HepG2 (cell line): ENCODE measurements around the gene ZNF12. TPM values are rescaled to one million over a fixed set of nuclear protein-coding genes. Genes with fewer than 3 reads are reported as not detected.

Experiments
- GABPA ChIP-seq, 2 experiments: IDR thresholded peaks; 2 replicates each; pipeline ENCODE4 v1.6.1; 2011 to 2016; ENCODE audit warnings: low read depth in 2 of 2, low read length in 1 of 2, missing biosample characterization in 1 of 2, missing genetic modification characterization in 1 of 2
- HMG20A ChIP-seq: IDR thresholded peaks from 2 replicates; pipeline ENCODE4 v1.6.1; 2016; ENCODE audit warnings: borderline replicate concordance
- HNRNPK ChIP-seq: fragments of 200-400 bp; formaldehyde crosslinking; IDR thresholded peaks from 2 replicates; pipeline ENCODE4 v1.6.1; 2018; ENCODE audit warnings: low read length, low read depth, moderate library complexity, mild to moderate bottlenecking; ENCODE audit not compliant: poor library complexity, severe bottlenecking
- HOXA3 ChIP-seq: sonication (generic); formaldehyde crosslinking; IDR thresholded peaks from 2 replicates; pipeline ENCODE4 v1.5.0; 2020; ENCODE audit warnings: missing genetic modification reagents
- HOXA9 ChIP-seq: sonication (generic); formaldehyde crosslinking; IDR thresholded peaks from 2 replicates; pipeline ENCODE4 v1.8.1; 2022; ENCODE audit warnings: missing genetic modification reagents, mild to moderate bottlenecking, moderate library complexity, borderline replicate concordance
- IRX3 ChIP-seq: sonication (generic); formaldehyde crosslinking; IDR thresholded peaks from 2 replicates; pipeline ENCODE4 v1.8.1; 2023; ENCODE audit warnings: mild to moderate bottlenecking, low read depth, missing genetic modification reagents, borderline replicate concordance
- MTF1 ChIP-seq: sonication (generic); formaldehyde crosslinking; IDR thresholded peaks from 2 replicates; pipeline ENCODE4 v1.5.0; 2020; ENCODE audit warnings: missing genetic modification reagents
- MYNN ChIP-seq: sonication (generic); formaldehyde crosslinking; IDR thresholded peaks from 2 replicates; pipeline ENCODE4 v1.4.0; 2020; ENCODE audit warnings: mild to moderate bottlenecking, low read depth, missing genetic modification reagents
- NFATC3 ChIP-seq: sonication (generic); formaldehyde crosslinking; IDR thresholded peaks from 2 replicates; pipeline ENCODE4 v1.5.1; 2020; ENCODE audit warnings: mild to moderate bottlenecking, missing genetic modification reagents
- NFE2L2 ChIP-seq: fragments of 150-350 bp; IDR thresholded peaks from 2 replicates; pipeline ENCODE4 v1.6.1; 2014; ENCODE audit warnings: low read length
- NFYB ChIP-seq: sonication (generic); formaldehyde crosslinking; IDR thresholded peaks from 2 replicates; pipeline ENCODE4 v1.4.0; 2020; ENCODE audit warnings: missing genetic modification reagents
- NPAS2 ChIP-seq: sonication (generic); formaldehyde crosslinking; IDR thresholded peaks from 2 replicates; pipeline ENCODE4 v1.8.0; 2022; ENCODE audit warnings: mild to moderate bottlenecking, missing genetic modification reagents, borderline replicate concordance
- PAX8 ChIP-seq: sonication (generic); formaldehyde crosslinking; IDR thresholded peaks from 2 replicates; pipeline ENCODE4 v1.8.0; 2022; ENCODE audit warnings: mild to moderate bottlenecking, missing genetic modification reagents, borderline replicate concordance
- PHF8 ChIP-seq: sonication (generic); formaldehyde crosslinking; IDR thresholded peaks from 2 replicates; pipeline ENCODE4 v1.5.0; 2020; ENCODE audit warnings: missing genetic modification reagents
- POGZ ChIP-seq: sonication (generic); formaldehyde crosslinking; IDR thresholded peaks from 2 replicates; pipeline ENCODE4 v1.4.0; 2020; ENCODE audit warnings: mild to moderate bottlenecking, missing genetic modification reagents
- SP1 ChIP-seq, 2 experiments: fragments of 450-650 bp in 1 of 2; sonication (generic) in 1 of 2; formaldehyde crosslinking in 1 of 2; IDR thresholded peaks; 2 replicates each; pipeline versions ENCODE4 v1.4.0 to v1.6.1; 2016 to 2020; ENCODE audit warnings: missing genetic modification reagents in 1 of 2
- YY1 ChIP-seq: IDR thresholded peaks from 2 replicates; pipeline ENCODE4 v1.6.1; 2011; ENCODE audit warnings: low read length, low read depth, moderate library complexity, mild to moderate bottlenecking; ENCODE audit not compliant: insufficient read depth, insufficient replicate concordance
- ZBTB2 ChIP-seq: sonication (generic); formaldehyde crosslinking; IDR thresholded peaks from 2 replicates; pipeline ENCODE4 v1.8.0; 2022; ENCODE audit warnings: low read depth, missing genetic modification reagents
- ZFY ChIP-seq: sonication (generic); formaldehyde crosslinking; IDR thresholded peaks from 2 replicates; pipeline ENCODE4 v1.4.0; 2020; ENCODE audit warnings: missing genetic modification reagents
- ZNF274 ChIP-seq: sonication (generic); formaldehyde crosslinking; IDR thresholded peaks from 2 replicates; pipeline ENCODE4 v1.5.1; 2020; ENCODE audit warnings: mild to moderate bottlenecking, missing genetic modification reagents
- ZNF350 ChIP-seq: sonication (generic); formaldehyde crosslinking; IDR thresholded peaks from 2 replicates; pipeline ENCODE4 v1.4.0; 2020; ENCODE audit warnings: mild to moderate bottlenecking, low read depth, missing genetic modification reagents, borderline replicate concordance
- ZNF552 ChIP-seq: sonication (generic); formaldehyde crosslinking; IDR thresholded peaks from 2 replicates; pipeline ENCODE4 v1.9.0; 2022; ENCODE audit warnings: missing genetic modification reagents, mild to moderate bottlenecking, borderline replicate concordance
- ZNF557 ChIP-seq: sonication (generic); formaldehyde crosslinking; IDR thresholded peaks from 2 replicates; pipeline ENCODE4 v1.4.0; 2020; ENCODE audit warnings: missing genetic modification reagents
- ZNF569 ChIP-seq: sonication (generic); formaldehyde crosslinking; IDR thresholded peaks from 2 replicates; pipeline ENCODE4 v1.5.0; 2020; ENCODE audit warnings: mild to moderate bottlenecking, missing genetic modification reagents, moderate library complexity, borderline replicate concordance
- ZNF580 ChIP-seq: IDR thresholded peaks from 2 replicates; pipeline ENCODE4 v1.6.1; 2016; ENCODE audit warnings: low read depth, borderline replicate concordance
- ZNF616 ChIP-seq: sonication (generic); formaldehyde crosslinking; IDR thresholded peaks from 2 replicates; pipeline ENCODE4 v1.5.0; 2020; ENCODE audit warnings: low read depth, mild to moderate bottlenecking, missing genetic modification reagents
- ZNF773 ChIP-seq: sonication (generic); formaldehyde crosslinking; IDR thresholded peaks from 2 replicates; pipeline ENCODE4 v1.4.0; 2020; ENCODE audit warnings: missing genetic modification reagents, borderline replicate concordance
- polyA plus RNA-seq, 8 experiments: library from polyadenylated mRNA; depleted of rRNA in 3 of 8; stranded (reverse) in 7 of 8; unstranded in 1 of 8; fragments of >200 nt; fragmentation: Illumina TruSeq in 4 of 8; extraction: Trizol in 4 of 8; gene quantifications; 2 replicates each; pipeline versions ENCODE4 v1.2.1 to v1.2.3, GENCODE V29; 2011 to 2016; ENCODE audit warnings: low read depth in 4 of 8, missing spikeins in 1 of 8, mixed read lengths in 1 of 8; ENCODE audit not compliant: insufficient read depth in 1 of 8
- total RNA-seq, 5 experiments: library from RNA; depleted of rRNA; stranded (reverse); fragments of >200 nt; fragmentation: Illumina TruSeq; extraction: Trizol; gene quantifications; 2 replicates each; pipeline ENCODE4 v1.2.3, GENCODE V29; 2016; ENCODE audit warnings: low read depth in 1 of 5
- TF ChIP-seq, protein P1 (sequence below): sonication (generic); formaldehyde crosslinking; IDR thresholded peaks from 2 replicates; pipeline ENCODE4 v1.4.0; 2020; ENCODE audit warnings: missing genetic modification reagents, mild to moderate bottlenecking, borderline replicate concordance

Gene ZNF12
- total and polyA plus RNA-seq, 2 of the 13 experiments (the other 11 are each of a cell fraction or from before 2014, with no cell fraction given): 21.4 to 22.8 TPM

DNA sequence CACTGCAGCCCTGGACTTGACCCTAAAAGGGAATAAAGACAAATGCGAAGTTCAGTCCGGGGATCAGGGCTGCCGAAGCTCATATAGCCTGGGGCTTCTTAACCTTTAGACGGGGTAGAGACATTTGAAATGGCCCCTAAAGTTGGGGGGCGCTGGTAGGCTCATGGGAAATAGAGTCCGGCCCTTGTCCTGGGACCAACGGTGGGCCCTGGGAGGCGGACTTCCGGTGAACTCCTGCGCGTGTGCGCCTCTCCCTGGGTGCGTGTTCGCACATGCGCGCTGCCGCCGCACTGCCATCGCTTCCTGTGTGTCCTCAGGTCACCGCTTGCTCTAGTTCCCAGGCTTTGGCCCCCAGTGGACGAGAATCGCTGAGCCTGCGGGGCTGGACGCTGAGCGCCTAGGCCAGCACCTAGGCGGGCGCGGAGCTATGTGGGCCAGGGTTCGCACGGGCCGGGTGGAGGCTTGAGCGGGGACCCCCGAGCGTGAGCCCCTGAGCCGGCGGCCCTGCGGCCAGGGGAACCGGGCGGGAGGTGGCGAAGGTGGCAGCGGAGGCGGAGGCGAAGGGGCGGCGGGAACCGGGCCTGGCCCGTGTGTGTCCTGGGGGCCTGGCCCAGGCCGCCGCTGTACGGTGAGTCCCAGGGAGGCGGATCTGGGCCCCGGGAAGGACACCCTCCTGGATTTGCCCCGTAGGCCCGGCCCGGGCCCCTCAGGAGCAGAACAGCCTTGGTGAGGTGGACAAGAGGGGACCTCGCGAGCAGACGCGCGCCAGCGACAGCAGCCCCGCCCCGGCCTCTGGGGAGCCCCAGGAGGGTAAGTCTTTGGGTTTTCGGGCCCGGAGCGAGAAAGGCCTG is 23.0 kb upstream of the ZNF12 start (continued):
- TF ChIP-seq IRX3 (0 out of 2 replicates have a peak, but pooled peaks have one; percentile 63), ZNF274 (CRISPR knock-in tag) (peak; percentile 69; the same call in 1 of the 2 replicates), HNRNPK (no peak), ZNF773 (CRISPR knock-in tag) (no peak), MYNN (CRISPR knock-in tag) (no peak), MTF1 (no peak), SP1 (IDR thresholded peaks at IDR 0.05) (no peak), SP1 (CRISPR knock-in tag; IDR thresholded peaks at IDR 0.05) (peak; percentile 33; the same call in 1 of the 2 replicates), ZFY (CRISPR knock-in tag) (peak; percentile 99), PHF8 (CRISPR knock-in tag) (peak; percentile 99), HOXA3 (peak; percentile 81), ZNF552 (peak; percentile 77), POGZ (CRISPR knock-in tag) (peak; percentile 78), NFE2L2 (no peak), ZNF580 (CRISPR knock-in tag) (no peak), ZNF569 (CRISPR knock-in tag) (no peak), ZNF350 (CRISPR knock-in tag) (no peak; the same call in 1 of the 2 replicates), ZBTB2 (CRISPR knock-in tag) (peak; percentile 54; the same call in 1 of the 2 replicates), YY1 (peak; percentile 43), HMG20A (no peak), NFYB (CRISPR knock-in tag) (0 out of 2 replicates have a peak, but pooled peaks have one; percentile 15), ZNF557 (peak; percentile 54), ZNF616 (CRISPR knock-in tag) (no peak), PAX8 (CRISPR knock-in tag) (no peak), NFATC3 (CRISPR knock-in tag) (no peak), GABPA (IDR thresholded peaks at IDR 0.05; ENCODE audit: low read depth, low read length) (peak; percentile 76), GABPA (CRISPR knock-in tag; IDR thresholded peaks at IDR 0.05; ENCODE audit: low read depth) (peak; percentile 93), HOXA9 (peak; percentile 71; the same call in 1 of the 2 replicates), NPAS2 (CRISPR knock-in tag) (no peak)
- TF ChIP-seq, protein P1, sequence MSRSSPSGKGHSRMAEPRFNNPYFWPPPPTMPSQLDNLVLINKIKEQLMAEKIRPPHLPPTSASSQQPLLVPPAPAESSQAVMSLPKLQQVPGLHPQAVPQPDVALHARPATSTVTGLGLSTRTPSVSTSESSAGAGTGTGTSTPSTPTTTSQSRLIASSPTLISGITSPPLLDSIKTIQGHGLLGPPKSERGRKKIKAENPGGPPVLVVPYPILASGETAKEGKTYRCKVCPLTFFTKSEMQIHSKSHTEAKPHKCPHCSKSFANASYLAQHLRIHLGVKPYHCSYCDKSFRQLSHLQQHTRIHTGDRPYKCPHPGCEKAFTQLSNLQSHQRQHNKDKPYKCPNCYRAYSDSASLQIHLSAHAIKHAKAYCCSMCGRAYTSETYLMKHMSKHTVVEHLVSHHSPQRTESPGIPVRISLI (CRISPR knock-in tag): 0 out of 2 replicates have a peak, but pooled peaks have one; percentile 14
